Measurements from ENCODE around the gene ITCH. TPM values are rescaled to one million over a fixed set of nuclear protein-coding genes. Genes with fewer than 3 reads are reported as not detected.

ITCH gene
- total RNA-seq, 4 donors from 2014 or later: 35.2 to 82.8 (median 65.3) TPM

GRCh38 chr20:34541264-34541901, 178.3 kb downstream of the ITCH start:
- Histone ChIP-seq H3K36me3 (peaks cover 0 to 36% (median 9%) of the 10 kb centered on the region in 4 donors), H3K27ac (no peak overlapping the region), H3K9me3 (no peaks in the 10 kb centered on the region), H3K4me1 (peaks cover 0 to 20% (median 10%) of the 10 kb centered on the region in 4 donors), H3K4me3 (no peak overlapping the region), H3K27me3 (no peaks in the 10 kb centered on the region)
- in situ Hi-C loops (cut with MboI; ENCODE audit: low pct_ligation_motif_present in 1 of 4, low pct_unique_long_range_greater_than_20kb in 1 of 4, low sequenced_read_pairs in 3 of 4): no loop called here
- no peak for DNase-seq
- intact Hi-C loops (cut with DNase I; ENCODE audit: low total_unique reads): no loop called here
- TF ChIP-seq EP300 (IDR thresholded peaks at IDR 0.05; ENCODE audit: low read depth): no peak
- no peak for TF ChIP-seq POLR2A (IDR thresholded peaks at IDR 0.05)
- no peak for TF ChIP-seq POLR2AphosphoS5 (IDR thresholded peaks at IDR 0.05)
- no peak for TF ChIP-seq CTCF (IDR thresholded peaks at IDR 0.05)
- 63 to 81% methylated on average over 6 to 13 of the region's 13 CpGs for WGBS, 2 donors (ENCODE audit: low coverage in 1 of 2)

GRCh38 chr20:34541917-34542316, 178.8 kb downstream of the ITCH start:
- TF ChIP-seq CTCF (IDR thresholded peaks at IDR 0.05) (no peak), EP300 (IDR thresholded peaks at IDR 0.05; ENCODE audit: low read depth) (no peak), POLR2A (IDR thresholded peaks at IDR 0.05) (no peak), POLR2AphosphoS5 (IDR thresholded peaks at IDR 0.05) (no peak)
- in situ Hi-C loops (cut with MboI; ENCODE audit: low pct_ligation_motif_present in 1 of 4, low pct_unique_long_range_greater_than_20kb in 1 of 4, low sequenced_read_pairs in 3 of 4) (no loop called here), intact Hi-C loops (cut with DNase I; ENCODE audit: low total_unique reads) (no loop called here)
- DNase-seq: no peak
- Histone ChIP-seq H3K27ac (no peak overlapping the region), H3K9me3 (no peaks in the 10 kb centered on the region), H3K36me3 (peaks cover 0 to 31% (median 9%) of the 10 kb centered on the region in 4 donors), H3K4me3 (no peak overlapping the region), H3K4me1 (peaks cover 0 to 20% (median 10%) of the 10 kb centered on the region in 4 donors), H3K27me3 (no peaks in the 10 kb centered on the region)
- WGBS, 2 donors (ENCODE audit: low coverage in 1 of 2): 77 to 82% methylated on average over 6 to 16 of the region's 16 CpGs

GRCh38 chr20:34542439-34542838, 179.4 kb downstream of the ITCH start:
- 90 to 100% methylated on average over 4 to 6 of the region's 6 CpGs for WGBS, 2 donors (ENCODE audit: low coverage in 1 of 2)
- no peaks in the 10 kb centered on the region for H3K27me3 ChIP-seq

More at GRCh38 chr20:34542439-34542838, 179.4 kb downstream of the ITCH start:
- in situ Hi-C loops (cut with MboI; ENCODE audit: low pct_ligation_motif_present in 1 of 4, low pct_unique_long_range_greater_than_20kb in 1 of 4, low sequenced_read_pairs in 3 of 4): no loop called here
- no peak for DNase-seq
- H3K27ac ChIP-seq: no peak overlapping the region
- H3K36me3 ChIP-seq: peaks cover 0 to 25% (median 9%) of the 10 kb centered on the region in 4 donors
- no peaks in the 10 kb centered on the region for H3K9me3 ChIP-seq
- no peak for TF ChIP-seq EP300 (IDR thresholded peaks at IDR 0.05; ENCODE audit: low read depth)
- no peak for TF ChIP-seq POLR2AphosphoS5 (IDR thresholded peaks at IDR 0.05)
- no peak for TF ChIP-seq CTCF (IDR thresholded peaks at IDR 0.05)
- TF ChIP-seq POLR2A (IDR thresholded peaks at IDR 0.05): no peak
- H3K4me1 ChIP-seq: peaks cover 0 to 20% (median 10%) of the 10 kb centered on the region in 4 donors
- intact Hi-C loops (cut with DNase I; ENCODE audit: low total_unique reads): no loop called here
- H3K4me3 ChIP-seq: no peak overlapping the region

All from transverse colon (tissue), 4 donors.